ENCODE results near the gene TGM6. TPM values are rescaled to one million over a fixed set of nuclear protein-coding genes. Genes with fewer than 3 reads are reported as not detected.

Gene TGM6
- total RNA-seq, 1 experiment from 2014 or later = not detected

- H3K9me3 Mint-ChIP-seq (ENCODE audit: low read depth, unreplicated experiment) = no peaks in the 10 kb centered on the region
- H3K27ac Mint-ChIP-seq (ENCODE audit: unreplicated experiment) = no peak overlapping the region
- BruUV-seq (replicated peaks) = no TSS peak
- CTCF ChIA-PET = no interaction called here
- no peak for DNase-seq
- no peak for TF ChIP-seq CTCF (IDR thresholded peaks at IDR 0.05; ENCODE audit: unreplicated experiment)
- no peaks in the 10 kb centered on the region for H3K36me3 Mint-ChIP-seq (ENCODE audit: insufficient read depth, unreplicated experiment)
- intact Hi-C loops (cut with micrococcal nuclease; ENCODE audit: unreplicated experiment) = no loop called here
- no peaks in the 10 kb centered on the region for H3K4me1 Mint-ChIP-seq (ENCODE audit: low read depth, unreplicated experiment)
- no peak overlapping the region for H3K4me3 Mint-ChIP-seq (ENCODE audit: low read depth, unreplicated experiment)
- H3K27me3 Mint-ChIP-seq (ENCODE audit: unreplicated experiment) = peaks cover 45% of the 10 kb centered on the region
Observed at GRCh38 chr20:2333821-2334220, 46.9 kb upstream of the TGM6 start.

- no peak for TF ChIP-seq CTCF (IDR thresholded peaks at IDR 0.05; ENCODE audit: unreplicated experiment)
- intact Hi-C loops (cut with micrococcal nuclease; ENCODE audit: unreplicated experiment) = no loop called here
- H3K27me3 Mint-ChIP-seq (ENCODE audit: unreplicated experiment) = peaks cover 38% of the 10 kb centered on the region
- no TSS peak for BruUV-seq (replicated peaks)
- no peaks in the 10 kb centered on the region for H3K36me3 Mint-ChIP-seq (ENCODE audit: insufficient read depth, unreplicated experiment)
- H3K4me3 Mint-ChIP-seq (ENCODE audit: low read depth, unreplicated experiment) = no peak overlapping the region
- no peak overlapping the region for H3K27ac Mint-ChIP-seq (ENCODE audit: unreplicated experiment)
- H3K9me3 Mint-ChIP-seq (ENCODE audit: low read depth, unreplicated experiment) = no peaks in the 10 kb centered on the region
- no peaks in the 10 kb centered on the region for H3K4me1 Mint-ChIP-seq (ENCODE audit: low read depth, unreplicated experiment)
- CTCF ChIA-PET = no interaction called here
- no peak for DNase-seq
Observed at GRCh38 chr20:2335096-2335870, 45.4 kb upstream of the TGM6 start.

GRCh38 chr20:2336471-2336870 lies 44.2 kb upstream of the TGM6 start:
- no peak for DNase-seq
- Mint-ChIP-seq H3K36me3 (ENCODE audit: insufficient read depth, unreplicated experiment) (no peaks in the 10 kb centered on the region), H3K9me3 (ENCODE audit: low read depth, unreplicated experiment) (no peaks in the 10 kb centered on the region), H3K4me1 (ENCODE audit: low read depth, unreplicated experiment) (no peaks in the 10 kb centered on the region), H3K27ac (ENCODE audit: unreplicated experiment) (no peak overlapping the region), H3K27me3 (ENCODE audit: unreplicated experiment) (peaks cover 36% of the 10 kb centered on the region), H3K4me3 (ENCODE audit: low read depth, unreplicated experiment) (no peak overlapping the region)
- CTCF ChIA-PET = no interaction called here
- BruUV-seq (replicated peaks) = no TSS peak
- TF ChIP-seq CTCF (IDR thresholded peaks at IDR 0.05; ENCODE audit: unreplicated experiment) = no peak
- intact Hi-C loops (cut with micrococcal nuclease; ENCODE audit: unreplicated experiment) = no loop called here

GRCh38 chr20:2337142-2337541 lies 43.6 kb upstream of the TGM6 start:
- intact Hi-C loops (cut with micrococcal nuclease; ENCODE audit: unreplicated experiment) = no loop called here
- no peaks in the 10 kb centered on the region for H3K36me3 Mint-ChIP-seq (ENCODE audit: insufficient read depth, unreplicated experiment)
- no peak overlapping the region for H3K27ac Mint-ChIP-seq (ENCODE audit: unreplicated experiment)
- no peak for TF ChIP-seq CTCF (IDR thresholded peaks at IDR 0.05; ENCODE audit: unreplicated experiment)
- no peak for DNase-seq
- CTCF ChIA-PET = no interaction called here
- no peaks in the 10 kb centered on the region for H3K9me3 Mint-ChIP-seq (ENCODE audit: low read depth, unreplicated experiment)
- no TSS peak for BruUV-seq (replicated peaks)
- H3K4me1 Mint-ChIP-seq (ENCODE audit: low read depth, unreplicated experiment) = no peaks in the 10 kb centered on the region
- H3K4me3 Mint-ChIP-seq (ENCODE audit: low read depth, unreplicated experiment) = no peak overlapping the region
- peaks cover 36% of the 10 kb centered on the region for H3K27me3 Mint-ChIP-seq (ENCODE audit: unreplicated experiment)

All from Calu3 (cell line).